Endothelial cell of umbilical vein (primary cell): ENCODE results near the gene SHKBP1. TPM values are rescaled to one million over a fixed set of nuclear protein-coding genes. Genes with fewer than 3 reads are reported as not detected.

Experiments used
- BruUV-seq: library from RNA; stranded (reverse); fragments of 400-500 nt; replicated peaks from 2 replicates; lab custom pipeline; 2021; lab: Mats Ljungman, UMichigan
- CTCF ChIA-PET: fragments of 300-600, 350-600 bp; sonication (Branson Sonifier 250); formaldehyde crosslinking; loops from one replicate; lab custom pipeline; 2021; ENCODE audit warnings: antibody characterized with exemption, inconsistent platforms; lab: Charles Lee
- POLR2A ChIA-PET: fragments of 300-600, 350-600 bp; sonication (Branson Sonifier 250); formaldehyde crosslinking; loops from one replicate; lab custom pipeline; 2021; ENCODE audit warnings: antibody characterized with exemption, inconsistent platforms; lab: Charles Lee
- DNase-seq: peaks from one replicate; pipeline ENCODE4 v3.0.0-alpha.2; 2011; ENCODE audit warnings: low read depth, low spot score
- FAIRE-seq: peaks from 2 replicates; lab custom pipeline; 2011; peaks lifted over from hg19 to GRCh38; lab: Jason Lieb, UNC
- H2AFZ ChIP-seq: 2 replicates; pipeline ENCODE4 v1.6.0; 2012; ENCODE audit warnings: low read depth, low read length, control low read depth, inconsistent platforms
- H3K27ac ChIP-seq: 2 replicates; pipeline ENCODE4 v1.5.1; 2011; ENCODE audit warnings: low read depth, mild to moderate bottlenecking, control low read depth, low read length, moderate library complexity; ENCODE audit not compliant: insufficient read depth
- H3K27me3 ChIP-seq, 2 experiments: 2 replicates each; pipeline versions ENCODE4 v1.6.0 to v1.6.1; 2011; ENCODE audit warnings: low read length in 2 of 2, mixed read lengths in 1 of 2; ENCODE audit not compliant: control insufficient read depth in 2 of 2, insufficient read depth in 2 of 2
- H3K36me3 ChIP-seq, 2 experiments: 2 replicates in 1 of 2; 3 replicates in 1 of 2; pipeline ENCODE4 v1.5.1; 2011; ENCODE audit warnings: low read length in 2 of 2, mild to moderate bottlenecking in 1 of 2, moderate library complexity in 1 of 2; ENCODE audit not compliant: control insufficient read depth in 2 of 2, insufficient read depth in 2 of 2; ENCODE audit errors: extremely low read depth in 1 of 2
- H3K4me1 ChIP-seq: 3 replicates; pipeline ENCODE4 v1.5.1; 2011; ENCODE audit warnings: mild to moderate bottlenecking, low read length; ENCODE audit not compliant: control insufficient read depth, insufficient read depth; ENCODE audit errors: extremely low read depth
- H3K4me2 ChIP-seq: 2 replicates; pipeline ENCODE4 v1.6.1; 2011; ENCODE audit warnings: low read length, control low read depth, mixed read lengths; ENCODE audit not compliant: insufficient read depth
- H3K4me3 ChIP-seq, 3 experiments: fragments of 200-600 bp in 1 of 3; sonication (generic), shearing (Covaris generic) in 1 of 3; replicated peaks in 1 of 3; 2 replicates each; pipeline ENCODE4 v1.5.1; 2011 to 2016; ENCODE audit warnings: control low read depth in 3 of 3, low read length in 3 of 3, mild to moderate bottlenecking in 2 of 3, inconsistent platforms in 1 of 3, low read depth in 1 of 3, moderate library complexity in 1 of 3; ENCODE audit not compliant: insufficient read depth in 1 of 3
- H3K79me2 ChIP-seq: 2 replicates; pipeline ENCODE4 v1.6.0; 2012; ENCODE audit warnings: low read length, inconsistent platforms; ENCODE audit not compliant: control insufficient read depth, insufficient read depth
- H3K9ac ChIP-seq: replicated peaks from 2 replicates; pipeline ENCODE3; 2011; ENCODE audit warnings: low read length, control low read depth; ENCODE audit not compliant: insufficient read depth; ENCODE audit errors: extremely low read depth
- H3K9me1 ChIP-seq: replicated peaks from 3 replicates; pipeline ENCODE4 v1.6.0; 2011; ENCODE audit warnings: mild to moderate bottlenecking, low read length; ENCODE audit not compliant: control insufficient read depth, insufficient read depth; ENCODE audit errors: extremely low read depth
- H3K9me3 ChIP-seq: replicated peaks from 2 replicates; pipeline ENCODE4 v1.5.1; 2012; ENCODE audit warnings: low read length, inconsistent platforms; ENCODE audit not compliant: control insufficient read depth, insufficient read depth
- H4K20me1 ChIP-seq: replicated peaks from 2 replicates; pipeline ENCODE3; 2011; ENCODE audit warnings: mild to moderate bottlenecking, low read length; ENCODE audit not compliant: control insufficient read depth, insufficient read depth; ENCODE audit errors: extremely low read depth
- EZH2 ChIP-seq: IDR thresholded peaks from 2 replicates; pipeline ENCODE4 v1.6.1; 2012; ENCODE audit warnings: borderline replicate concordance, low read depth, mild to moderate bottlenecking, moderate library complexity, low read length, inconsistent platforms; ENCODE audit not compliant: severe bottlenecking
- FOS ChIP-seq: IDR thresholded peaks from 2 replicates; pipeline ENCODE4 v1.6.1; 2011; ENCODE audit warnings: mild to moderate bottlenecking, low read length, moderate library complexity, borderline replicate concordance; ENCODE audit not compliant: insufficient read depth
- GATA2 ChIP-seq: IDR thresholded peaks from 2 replicates; pipeline ENCODE4 v1.7.0; 2011; ENCODE audit warnings: low read depth, mild to moderate bottlenecking, moderate library complexity, mixed read lengths, low read length; ENCODE audit not compliant: insufficient read length, insufficient read depth
- JUN ChIP-seq: IDR thresholded peaks from 2 replicates; pipeline ENCODE4 v1.6.1; 2011; ENCODE audit warnings: borderline replicate concordance, low read depth; ENCODE audit not compliant: insufficient read length, insufficient read depth
- MYC ChIP-seq: IDR thresholded peaks from one replicate; pipeline ENCODE4 v1.6.1; 2011; ENCODE audit warnings: mild to moderate bottlenecking, low read depth, low read length
- POLR2A ChIP-seq: IDR thresholded peaks from 2 replicates; pipeline ENCODE4 v1.6.1; 2012; ENCODE audit warnings: low read depth, mild to moderate bottlenecking, control low read depth, low read length
- POLR2AphosphoS5 ChIP-seq: IDR thresholded peaks from 2 replicates; pipeline ENCODE4 v1.6.1; 2012; ENCODE audit warnings: low read depth, mild to moderate bottlenecking, control low read depth, low read length, moderate library complexity; ENCODE audit not compliant: insufficient read depth
- dilution Hi-C: fragments of 300-500 bp; cut with MboI; formaldehyde crosslinking; loops from one replicate; pipeline ENCODE4 v1.15.0; 2019; ENCODE audit warnings: low sequenced_read_pairs; ENCODE audit not compliant: extremely low pct_ligation_motif_present
- intact Hi-C: fragments of 100-400 bp; cut with micrococcal nuclease; formaldehyde crosslinking; loops from one replicate; pipeline ENCODE4 v1.10.0; 2022
- polyA plus RNA-seq, 4 experiments: library from polyadenylated mRNA; depleted of rRNA in 3 of 4; stranded (reverse) in 3 of 4; unstranded in 1 of 4; fragments of >200 nt; gene quantifications; 2 replicates each; pipeline versions ENCODE4 v1.2.1 to v1.2.3, GENCODE V29; 2011 to 2012; ENCODE audit warnings: missing spikeins in 1 of 4
- total RNA-seq: library from RNA; stranded (reverse); gene quantifications from 2 replicates; pipeline ENCODE4 v1.2.3, GENCODE V29; 2021
- TF ChIP-seq, protein P1 (sequence below), 2 donors: IDR thresholded peaks; 1 replicate in 1 of 2; 2 replicates in 1 of 2; pipeline ENCODE4 v1.5.1; 2011; ENCODE audit warnings: low read length in 2 of 2, mild to moderate bottlenecking in 2 of 2, moderate library complexity in 2 of 2, control low read depth in 1 of 2, inconsistent platforms in 1 of 2, low read depth in 1 of 2; ENCODE audit not compliant: insufficient read depth in 1 of 2; ENCODE audit errors: extremely low read depth in 1 of 2
- TF ChIP-seq, protein P2 (sequence below): IDR thresholded peaks from 2 replicates; pipeline ENCODE4 v1.6.1; 2011; ENCODE audit not compliant: insufficient read depth, insufficient read length

Gene SHKBP1
- total and polyA plus RNA-seq, 2 donors (not counting 3 experiments of a cell fraction or from before 2014, with no cell fraction given), result 106 to 113 TPM

DNA sequence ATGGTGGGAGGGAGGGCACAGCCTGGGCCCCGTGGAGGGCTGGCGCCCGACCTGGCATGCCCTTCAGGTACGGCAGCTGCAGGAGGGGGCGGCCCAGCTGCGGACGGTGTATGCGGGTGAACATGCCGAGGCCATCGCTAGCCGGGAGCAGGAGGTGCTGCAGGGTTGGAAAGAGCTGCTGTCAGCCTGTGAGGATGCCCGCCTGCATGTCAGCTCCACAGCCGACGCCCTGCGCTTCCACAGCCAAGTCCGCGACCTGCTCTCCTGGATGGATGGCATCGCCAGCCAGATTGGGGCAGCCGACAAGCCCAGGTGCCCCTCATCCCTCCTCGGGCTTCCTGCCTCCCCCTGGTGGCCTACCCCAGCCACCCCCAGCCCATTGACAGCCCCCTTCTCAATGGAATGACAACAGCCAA lies 16.6 kb upstream of the SHKBP1 start:
- Histone ChIP-seq H4K20me1 (no peaks in the 10 kb centered on the region), H2AFZ (no peak overlapping the region), H3K79me2 (no peaks in the 10 kb centered on the region), H3K27ac (no peak overlapping the region), H3K9ac (no peak overlapping the region), H3K4me1 (no peaks in the 10 kb centered on the region), H3K36me3 (no peaks in the 10 kb centered on the region), H3K9me1 (no peaks in the 10 kb centered on the region), H3K4me3 (no peak overlapping the region), H3K9me3 (no peaks in the 10 kb centered on the region), H3K4me2 (no peak overlapping the region), H3K27me3 (peaks cover 3 to 8% of the 10 kb centered on the region in 2 experiments)
- intact Hi-C loops (no loop called here), dilution Hi-C loops (no loop called here)
- CTCF ChIA-PET, result interaction anchor here (4.1 kb wide), 1 partner anchor 12 kb away, joined by 19 read pairs; no protein-coding TSS in a partner anchor
- FAIRE-seq (no peak), DNase-seq (no peak)
- TF ChIP-seq GATA2, result no peak
- TF ChIP-seq POLR2AphosphoS5, result no peak
- TF ChIP-seq FOS, result no peak
- TF ChIP-seq EZH2, result no peak
- TF ChIP-seq, protein P1, sequence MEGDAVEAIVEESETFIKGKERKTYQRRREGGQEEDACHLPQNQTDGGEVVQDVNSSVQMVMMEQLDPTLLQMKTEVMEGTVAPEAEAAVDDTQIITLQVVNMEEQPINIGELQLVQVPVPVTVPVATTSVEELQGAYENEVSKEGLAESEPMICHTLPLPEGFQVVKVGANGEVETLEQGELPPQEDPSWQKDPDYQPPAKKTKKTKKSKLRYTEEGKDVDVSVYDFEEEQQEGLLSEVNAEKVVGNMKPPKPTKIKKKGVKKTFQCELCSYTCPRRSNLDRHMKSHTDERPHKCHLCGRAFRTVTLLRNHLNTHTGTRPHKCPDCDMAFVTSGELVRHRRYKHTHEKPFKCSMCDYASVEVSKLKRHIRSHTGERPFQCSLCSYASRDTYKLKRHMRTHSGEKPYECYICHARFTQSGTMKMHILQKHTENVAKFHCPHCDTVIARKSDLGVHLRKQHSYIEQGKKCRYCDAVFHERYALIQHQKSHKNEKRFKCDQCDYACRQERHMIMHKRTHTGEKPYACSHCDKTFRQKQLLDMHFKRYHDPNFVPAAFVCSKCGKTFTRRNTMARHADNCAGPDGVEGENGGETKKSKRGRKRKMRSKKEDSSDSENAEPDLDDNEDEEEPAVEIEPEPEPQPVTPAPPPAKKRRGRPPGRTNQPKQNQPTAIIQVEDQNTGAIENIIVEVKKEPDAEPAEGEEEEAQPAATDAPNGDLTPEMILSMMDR (IDR thresholded peaks at IDR 0.05; ENCODE audit: extremely low read depth in 1 of 2, insufficient read depth in 1 of 2, low read depth in 1 of 2, low read length in 2 of 2), result no peak
- TF ChIP-seq POLR2A, result no peak
- TF ChIP-seq, protein P2, sequence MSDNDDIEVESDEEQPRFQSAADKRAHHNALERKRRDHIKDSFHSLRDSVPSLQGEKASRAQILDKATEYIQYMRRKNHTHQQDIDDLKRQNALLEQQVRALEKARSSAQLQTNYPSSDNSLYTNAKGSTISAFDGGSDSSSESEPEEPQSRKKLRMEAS, result no peak
- TF ChIP-seq JUN, result no peak
- TF ChIP-seq MYC, result no peak
- no TSS peak for BruUV-seq
- POLR2A ChIA-PET, result no interaction called here
